Measurements from ENCODE around the gene NELFA. TPM values are rescaled to one million over a fixed set of nuclear protein-coding genes. Genes with fewer than 3 reads are reported as not detected.
A peak's percentile ranks its signal among the peaks of the same experiment; 100 is the strongest.

NELFA gene
- total and polyA plus RNA-seq, 10 of the 15 experiments (the other 5 are each of a cell fraction or from before 2014, with no cell fraction given), result 0.39 to 38.6 (median 16.7) TPM

- ChIA-PET SMC1A (ENCODE audit: uncharacterized antibody, unreplicated experiment) (no interaction called here), POLR2A (no interaction called here), CTCF (no interaction called here), RAD21 (ENCODE audit: unreplicated experiment) (interaction anchor here (0.6 kb wide), 1 partner anchor 57 kb away, joined by 3 read pairs; no protein-coding TSS in a partner anchor)
- H2AFZ ChIP-seq (ENCODE audit: control insufficient read depth, low read depth, low read length), result no peak overlapping the region
- H3K4me2 ChIP-seq (ENCODE audit: control insufficient read depth, insufficient read depth), result no peak overlapping the region
- 91% methylated on average over 11 of the region's 13 CpGs for WGBS (ENCODE audit: insufficient coverage, insufficient replicate concordance, low lambda C conversion rate, missing lambda C conversion rate)
- FAIRE-seq (no peak), ATAC-seq (no peak), DNase-seq (ENCODE audit: low read depth, low spot score) (no peak)
- no peaks in the 10 kb centered on the region for H3K79me2 ChIP-seq (ENCODE audit: control insufficient read depth, insufficient read depth, low read length)
- no peak overlapping the region for H3K4me3 ChIP-seq
- BruUV-seq (replicated peaks), result no TSS peak
- peaks cover 16 to 32% of the 10 kb centered on the region in 2 experiments for H3K36me3 ChIP-seq (ENCODE audit: control insufficient read depth in 2 of 2, insufficient read depth in 2 of 2, low read length in 1 of 2)
- no peaks in the 10 kb centered on the region for H3K27me3 ChIP-seq (replicated peaks in 1 of 2; ENCODE audit: control insufficient read depth in 2 of 2, insufficient read depth in 2 of 2, low read length in 1 of 2)
- H3K27ac ChIP-seq (ENCODE audit: control insufficient read depth, insufficient read depth), result no peak overlapping the region
- H3K9ac ChIP-seq (ENCODE audit: control insufficient read depth, insufficient read depth, low read length), result no peak overlapping the region
- H3K9me3 ChIP-seq (replicated peaks; ENCODE audit: control insufficient read depth, insufficient read depth, low read length), result no peaks in the 10 kb centered on the region
- no peaks in the 10 kb centered on the region for H3K4me1 ChIP-seq (ENCODE audit: control insufficient read depth, insufficient read depth, low read length)
- in situ Hi-C loops (cut with MboI), result no loop called here
- intact Hi-C loops (cut with micrococcal nuclease; ENCODE audit: unreplicated experiment), result no loop called here
- no peaks in the 10 kb centered on the region for H4K20me1 ChIP-seq (ENCODE audit: control insufficient read depth, insufficient read depth)
- TF ChIP-seq POLR2A (IDR thresholded peaks at IDR 0.05; ENCODE audit: low read depth, low read length) (peak; percentile 20; the same call in 1 of the 2 replicates), EZH2 (IDR thresholded peaks at IDR 0.05; ENCODE audit: borderline replicate concordance, control insufficient read depth, low read depth, low read length) (no peak)
Measured at GRCh38 chr4:1932736-1933135, 76.0 kb downstream of the NELFA start.

MicroRNAs encoded within 50 kb of the gene (microRNA counts, 767-probe panel; counts per million panel counts)
- microRNA hsa-miR-943, result 55.3 counts per million

Small RNA genes within 50 kb of the gene (microRNA-seq; reads per million reads assigned to microRNA genes)
- gene MIR943, result 0.94 reads per million

Small RNA genes within 50 kb of the gene (small RNA-seq; reads per million reads assigned to genes)
- 126 reads per million, percentile 99 among the genes with 10 or more reads in this experiment for gene SCARNA22

Other genes starting within 250 kb of the NELFA start
- 0.05 TPM in 1 of 2 replicates, not detected in the other for gene FGFR3, start 215.7 kb downstream of the NELFA start, total RNA-seq (2014; rRNA removed)
- not detected in 2 replicates for gene FGFR3, start 215.7 kb downstream of the NELFA start, total RNA-seq (2014; rRNA removed; fragmentation: Illumina TruSeq; extraction: Trizol)
- 0.33 and 0.37 TPM in 2 replicates for gene FGFR3, start 215.7 kb downstream of the NELFA start, total RNA-seq (2021)
- gene FGFR3, start 215.7 kb downstream of the NELFA start, polyA plus RNA-seq (2011; rRNA removed), result 0.01 and 0.05 TPM in 2 replicates
- gene FGFR3, start 215.7 kb downstream of the NELFA start, polyA plus RNA-seq (2014; fragmentation: Illumina TruSeq; extraction: Trizol), result not detected in 2 replicates
- not detected for gene FGFR3, start 215.7 kb downstream of the NELFA start, polyA plus RNA-seq (2014; fragmentation: Nextera tagmentation; extraction: Ambion mirVana)
- gene FGFR3, start 215.7 kb downstream of the NELFA start, polyA plus RNA-seq (2014; rRNA removed), result 0.26 TPM in 1 of 2 replicates, not detected in the other
- under 1 TPM in 1 of 2 experiments, not detected in 1; 0.11 TPM for gene FGFR3, start 215.7 kb downstream of the NELFA start, polyA plus RNA-seq (2016; fragmentation: Nextera tagmentation; extraction: Ambion mirVana)
- 50.4 and 57.8 TPM in 2 replicates for gene LETM1, start 152.8 kb downstream of the NELFA start, total RNA-seq (2014; rRNA removed)
- 23.9 and 24.4 TPM in 2 replicates for gene LETM1, start 152.8 kb downstream of the NELFA start, total RNA-seq (2014; rRNA removed; fragmentation: Illumina TruSeq; extraction: Trizol)
- gene LETM1, start 152.8 kb downstream of the NELFA start, total RNA-seq (2021), result 59.6 and 65.2 TPM in 2 replicates
- 9.6 and 18.4 TPM in 2 replicates for gene LETM1, start 152.8 kb downstream of the NELFA start, polyA plus RNA-seq (2011; rRNA removed)
- 8.5 and 18.5 TPM in 2 replicates for gene LETM1, start 152.8 kb downstream of the NELFA start, polyA plus RNA-seq (2014; fragmentation: Illumina TruSeq; extraction: Trizol)
- 1 to 10 TPM; 2.6 to 4.0 TPM for gene LETM1, start 152.8 kb downstream of the NELFA start, polyA plus RNA-seq (2014; fragmentation: Nextera tagmentation; extraction: Ambion mirVana)
- gene LETM1, start 152.8 kb downstream of the NELFA start, polyA plus RNA-seq (2014; rRNA removed), result 36.0 and 46.4 TPM in 2 replicates
- 10 to 100 TPM; 37.3 to 39.4 TPM for gene LETM1, start 152.8 kb downstream of the NELFA start, polyA plus RNA-seq (2016; fragmentation: Nextera tagmentation; extraction: Ambion mirVana)
- gene NSD2, start 137.6 kb downstream of the NELFA start, total RNA-seq (2014; rRNA removed), result 72.5 and 73.1 TPM in 2 replicates
- 71.4 and 74.7 TPM in 2 replicates for gene NSD2, start 137.6 kb downstream of the NELFA start, total RNA-seq (2014; rRNA removed; fragmentation: Illumina TruSeq; extraction: Trizol)
- gene NSD2, start 137.6 kb downstream of the NELFA start, total RNA-seq (2021), result 137 and 139 TPM in 2 replicates
- 44.9 and 50.2 TPM in 2 replicates for gene NSD2, start 137.6 kb downstream of the NELFA start, polyA plus RNA-seq (2011; rRNA removed)
- 83.4 and 85.0 TPM in 2 replicates for gene NSD2, start 137.6 kb downstream of the NELFA start, polyA plus RNA-seq (2014; fragmentation: Illumina TruSeq; extraction: Trizol)
- gene NSD2, start 137.6 kb downstream of the NELFA start, polyA plus RNA-seq (2014; fragmentation: Nextera tagmentation; extraction: Ambion mirVana), result 1 to 10 TPM; 8.6 to 9.3 TPM
- 72.6 and 74.8 TPM in 2 replicates for gene NSD2, start 137.6 kb downstream of the NELFA start, polyA plus RNA-seq (2014; rRNA removed)
- 10 to 100 TPM; 42.2 to 62.0 TPM for gene NSD2, start 137.6 kb downstream of the NELFA start, polyA plus RNA-seq (2016; fragmentation: Nextera tagmentation; extraction: Ambion mirVana)
- gene NAT8L, start 50.4 kb upstream of the NELFA start, total RNA-seq (2014; rRNA removed), result under 0.01 and 0.11 TPM in 2 replicates
- not detected in 2 replicates for gene NAT8L, start 50.4 kb upstream of the NELFA start, total RNA-seq (2014; rRNA removed; fragmentation: Illumina TruSeq; extraction: Trizol)
- 0.19 and 0.31 TPM in 2 replicates for gene NAT8L, start 50.4 kb upstream of the NELFA start, total RNA-seq (2021)
- gene NAT8L, start 50.4 kb upstream of the NELFA start, polyA plus RNA-seq (2011; rRNA removed), result 0.09 and 0.14 TPM in 2 replicates
- gene NAT8L, start 50.4 kb upstream of the NELFA start, polyA plus RNA-seq (2014; fragmentation: Illumina TruSeq; extraction: Trizol), result 0.01 and 0.03 TPM in 2 replicates
- not detected for gene NAT8L, start 50.4 kb upstream of the NELFA start, polyA plus RNA-seq (2014; fragmentation: Nextera tagmentation; extraction: Ambion mirVana)
- gene NAT8L, start 50.4 kb upstream of the NELFA start, polyA plus RNA-seq (2014; rRNA removed), result 0.08 and 0.10 TPM in 2 replicates
- gene NAT8L, start 50.4 kb upstream of the NELFA start, polyA plus RNA-seq (2016; fragmentation: Nextera tagmentation; extraction: Ambion mirVana), result not detected
- 9.5 and 10.9 TPM in 2 replicates for gene HAUS3, start 233.1 kb upstream of the NELFA start, total RNA-seq (2014; rRNA removed)
- gene HAUS3, start 233.1 kb upstream of the NELFA start, total RNA-seq (2014; rRNA removed; fragmentation: Illumina TruSeq; extraction: Trizol), result 12.7 TPM in 2 replicates
- 13.2 and 13.5 TPM in 2 replicates for gene HAUS3, start 233.1 kb upstream of the NELFA start, total RNA-seq (2021)
- 11.4 and 23.9 TPM in 2 replicates for gene HAUS3, start 233.1 kb upstream of the NELFA start, polyA plus RNA-seq (2011; rRNA removed)
- gene HAUS3, start 233.1 kb upstream of the NELFA start, polyA plus RNA-seq (2014; fragmentation: Illumina TruSeq; extraction: Trizol), result 13.9 and 19.8 TPM in 2 replicates
- gene HAUS3, start 233.1 kb upstream of the NELFA start, polyA plus RNA-seq (2014; fragmentation: Nextera tagmentation; extraction: Ambion mirVana), result 1 to 10 TPM; 4.2 to 7.3 TPM
- gene HAUS3, start 233.1 kb upstream of the NELFA start, polyA plus RNA-seq (2014; rRNA removed), result 10.0 and 11.8 TPM in 2 replicates
- 10 to 100 TPM; 20.2 to 23.9 TPM for gene HAUS3, start 233.1 kb upstream of the NELFA start, polyA plus RNA-seq (2016; fragmentation: Nextera tagmentation; extraction: Ambion mirVana)
- 0.98 and 1.2 TPM in 2 replicates for gene POLN, start 233.1 kb upstream of the NELFA start, total RNA-seq (2014; rRNA removed)
- 0.63 and 0.74 TPM in 2 replicates for gene POLN, start 233.1 kb upstream of the NELFA start, total RNA-seq (2014; rRNA removed; fragmentation: Illumina TruSeq; extraction: Trizol)
- gene POLN, start 233.1 kb upstream of the NELFA start, total RNA-seq (2021), result 0.95 and 1.7 TPM in 2 replicates
- 0.30 and 0.41 TPM in 2 replicates for gene POLN, start 233.1 kb upstream of the NELFA start, polyA plus RNA-seq (2011; rRNA removed)
- 0.48 and 1.3 TPM in 2 replicates for gene POLN, start 233.1 kb upstream of the NELFA start, polyA plus RNA-seq (2014; fragmentation: Illumina TruSeq; extraction: Trizol)
- under 1 TPM in 1 of 2 experiments, not detected in 1; 0.09 TPM for gene POLN, start 233.1 kb upstream of the NELFA start, polyA plus RNA-seq (2014; fragmentation: Nextera tagmentation; extraction: Ambion mirVana)
- 0.94 and 0.96 TPM in 2 replicates for gene POLN, start 233.1 kb upstream of the NELFA start, polyA plus RNA-seq (2014; rRNA removed)
- gene POLN, start 233.1 kb upstream of the NELFA start, polyA plus RNA-seq (2016; fragmentation: Nextera tagmentation; extraction: Ambion mirVana), result 1 to 10 TPM; 1.2 to 2.0 TPM

Measured in GM12878 (cell line).